HepG2 (cell line): ENCODE data around the gene BROX.

Experiments used
- EZH2 ChIP-seq: conservative IDR thresholded peaks from 2 replicates; pipeline ENCODE4 v1.6.1; 2012; ENCODE audit warnings: mild to moderate bottlenecking, low read depth, low read length, moderate library complexity
- LRRFIP1 ChIP-seq: sonication (generic); formaldehyde crosslinking; conservative IDR thresholded peaks from 2 replicates; pipeline ENCODE4 v1.4.0; 2020; ENCODE audit warnings: missing genetic modification reagents
- MYC ChIP-seq: sonication (generic); formaldehyde crosslinking; IDR thresholded peaks from 2 replicates; pipeline ENCODE4 v1.9.0; 2021; ENCODE audit warnings: missing genetic modification reagents, borderline replicate concordance
- TF ChIP-seq, protein P1 (sequence below): sonication (generic); formaldehyde crosslinking; IDR thresholded peaks from 2 replicates; pipeline ENCODE4 v1.4.0; 2020; ENCODE audit warnings: low read depth, mild to moderate bottlenecking, missing genetic modification reagents

DNA sequence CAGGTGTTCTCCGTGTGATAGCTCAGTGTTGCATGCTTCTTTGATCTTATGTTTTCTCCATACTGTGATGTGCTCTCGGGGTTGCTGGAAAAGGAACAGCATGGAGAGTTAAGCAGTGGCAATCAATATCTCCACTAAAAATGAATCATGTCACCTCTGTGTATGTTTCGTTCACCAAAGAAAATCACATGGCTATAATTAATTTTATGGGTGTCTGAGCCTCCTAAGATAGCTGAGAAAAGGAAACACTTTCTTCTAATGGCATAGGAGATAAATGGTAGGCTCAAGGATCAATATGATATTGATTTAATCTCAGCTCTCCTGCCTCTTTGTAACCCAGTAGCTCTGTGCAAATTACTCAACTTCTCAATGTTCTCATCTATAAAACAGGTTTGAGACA lies 38.9 kb downstream of the BROX start:
- no peak for TF ChIP-seq MYC (CRISPR knock-in tag)
- TF ChIP-seq, protein P1, sequence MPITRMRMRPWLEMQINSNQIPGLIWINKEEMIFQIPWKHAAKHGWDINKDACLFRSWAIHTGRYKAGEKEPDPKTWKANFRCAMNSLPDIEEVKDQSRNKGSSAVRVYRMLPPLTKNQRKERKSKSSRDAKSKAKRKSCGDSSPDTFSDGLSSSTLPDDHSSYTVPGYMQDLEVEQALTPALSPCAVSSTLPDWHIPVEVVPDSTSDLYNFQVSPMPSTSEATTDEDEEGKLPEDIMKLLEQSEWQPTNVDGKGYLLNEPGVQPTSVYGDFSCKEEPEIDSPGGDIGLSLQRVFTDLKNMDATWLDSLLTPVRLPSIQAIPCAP (CRISPR knock-in tag), result no peak
- no peak for TF ChIP-seq EZH2
- TF ChIP-seq LRRFIP1 (CRISPR knock-in tag), result no peak
